ENCODE measurements around the gene ITGA3. TPM values are rescaled to one million over a fixed set of nuclear protein-coding genes. Genes with fewer than 3 reads are reported as not detected.

ITGA3 gene
- total and polyA plus RNA-seq, 8 donors: 16.8 to 61.2 (median 26.2) TPM

DNA sequence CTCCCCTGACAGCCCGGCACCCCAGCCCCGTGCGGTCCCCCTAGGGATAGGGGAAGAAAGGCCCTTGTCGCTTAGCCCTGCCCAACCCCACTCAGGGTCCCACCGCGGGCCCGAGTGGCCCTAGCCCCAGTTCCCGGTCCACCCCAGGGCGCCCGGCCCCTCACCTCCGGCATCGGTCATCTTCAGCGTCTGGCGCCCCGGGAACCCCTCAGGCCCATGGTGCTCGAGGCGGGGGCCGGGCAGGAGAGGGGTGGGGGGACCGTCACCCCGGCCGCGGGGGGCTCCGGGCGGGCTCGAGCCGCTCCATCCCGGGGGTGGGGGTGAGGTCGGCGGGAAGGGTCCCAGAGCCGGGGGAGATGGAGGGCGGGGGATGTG is 73.4 kb downstream of the ITGA3 start:
- intact Hi-C loops (cut with DNase I): no loop called here
- TF ChIP-seq, protein P1, sequence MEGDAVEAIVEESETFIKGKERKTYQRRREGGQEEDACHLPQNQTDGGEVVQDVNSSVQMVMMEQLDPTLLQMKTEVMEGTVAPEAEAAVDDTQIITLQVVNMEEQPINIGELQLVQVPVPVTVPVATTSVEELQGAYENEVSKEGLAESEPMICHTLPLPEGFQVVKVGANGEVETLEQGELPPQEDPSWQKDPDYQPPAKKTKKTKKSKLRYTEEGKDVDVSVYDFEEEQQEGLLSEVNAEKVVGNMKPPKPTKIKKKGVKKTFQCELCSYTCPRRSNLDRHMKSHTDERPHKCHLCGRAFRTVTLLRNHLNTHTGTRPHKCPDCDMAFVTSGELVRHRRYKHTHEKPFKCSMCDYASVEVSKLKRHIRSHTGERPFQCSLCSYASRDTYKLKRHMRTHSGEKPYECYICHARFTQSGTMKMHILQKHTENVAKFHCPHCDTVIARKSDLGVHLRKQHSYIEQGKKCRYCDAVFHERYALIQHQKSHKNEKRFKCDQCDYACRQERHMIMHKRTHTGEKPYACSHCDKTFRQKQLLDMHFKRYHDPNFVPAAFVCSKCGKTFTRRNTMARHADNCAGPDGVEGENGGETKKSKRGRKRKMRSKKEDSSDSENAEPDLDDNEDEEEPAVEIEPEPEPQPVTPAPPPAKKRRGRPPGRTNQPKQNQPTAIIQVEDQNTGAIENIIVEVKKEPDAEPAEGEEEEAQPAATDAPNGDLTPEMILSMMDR (IDR thresholded peaks at IDR 0.05): no peak
- WGBS, 2 donors: 2 to 3% methylated on average over 23 to 31 of the region's 31 CpGs
- peak overlapping the region in 2 of 4 donors; percentile 11 to 44 for H3K4me3 ChIP-seq
- no peak overlapping the region for H3K27ac ChIP-seq
- H3K36me3 ChIP-seq: no peaks in the 10 kb centered on the region
- FAIRE-seq: no peak
- DNase-seq: no peak
- no peaks in the 10 kb centered on the region for H3K9me3 ChIP-seq
- H3K27me3 ChIP-seq: peaks cover 0 to 8% (median 0%) of the 10 kb centered on the region in 4 donors
- peak in 3 of 4 donors; percentile 6 to 13 (median 8) for ATAC-seq
- peaks cover 0 to 3% (median 2%) of the 10 kb centered on the region in 3 donors for H3K4me1 ChIP-seq

DNA sequence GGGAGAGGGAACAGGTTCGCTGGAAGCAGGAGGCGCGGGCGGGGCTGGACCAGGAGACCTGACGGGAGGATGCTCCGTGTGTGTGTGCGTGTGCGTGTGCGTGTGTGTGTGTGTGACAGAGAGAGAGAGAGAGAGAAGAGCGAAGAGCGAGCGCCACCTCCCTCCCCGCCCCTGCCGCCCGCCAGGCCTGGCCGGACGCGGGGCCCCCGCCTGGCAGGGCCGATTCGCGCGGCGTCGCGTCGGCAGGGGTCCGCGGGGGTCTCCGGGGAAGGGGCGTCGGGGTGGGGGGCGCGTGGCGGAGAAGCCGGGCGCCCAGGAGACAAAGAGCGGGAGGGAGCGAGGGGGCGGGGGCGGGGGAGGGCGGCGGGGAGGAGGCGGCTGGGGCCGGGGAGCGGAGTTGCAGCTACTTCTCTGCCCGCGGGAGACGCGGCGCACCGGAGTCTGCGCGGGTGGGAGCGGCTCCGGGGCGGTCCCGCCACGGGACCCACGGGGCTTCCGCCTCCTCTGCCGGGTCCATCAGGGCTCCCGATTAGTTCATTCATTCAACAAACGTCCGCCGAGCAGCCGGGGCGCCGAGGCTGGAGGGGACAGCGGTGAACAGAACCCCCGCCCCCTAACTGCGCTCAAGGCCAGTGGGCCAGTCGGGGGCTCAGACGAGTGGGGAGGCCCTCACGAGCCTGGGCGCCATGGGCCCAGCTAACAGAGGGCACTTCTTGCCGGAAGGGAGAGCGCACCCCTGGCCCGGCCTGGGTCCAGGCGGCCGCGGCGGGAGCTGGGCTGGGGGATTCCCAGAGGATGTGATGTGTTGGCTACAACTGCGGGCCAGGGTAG is 74.0 kb downstream of the ITGA3 start, which contains the start of gene SAMD14:
Gene SAMD14, minus strand, starts transcription at position 433 of the 831 bp plus-strand sequence. CDS start 5,201 bp downstream, outside the sequence.
- no peaks in the 10 kb centered on the region for H3K9me3 ChIP-seq
- WGBS, 2 donors: 3 to 16% methylated on average over 32 to 83 of the region's 84 CpGs
- peaks cover 0 to 3% (median 2%) of the 10 kb centered on the region in 3 donors for H3K4me1 ChIP-seq
- H3K27ac ChIP-seq: no peak within 1 kb of the TSS
- TF ChIP-seq, protein P1 (IDR thresholded peaks at IDR 0.05): no peak
- peak in 1 of 6 donors; percentile 77 for DNase-seq
- peaks cover 0 to 3% (median 0%) of the 10 kb centered on the region in 3 donors for H3K36me3 ChIP-seq
- intact Hi-C loops (cut with DNase I): no loop called here
- FAIRE-seq: no peak
- H3K4me3 ChIP-seq: peak within 1 kb of the TSS in 2 of 4 donors; percentile 17 to 44
- peaks cover 0 to 8% (median 0%) of the 10 kb centered on the region in 4 donors for H3K27me3 ChIP-seq
- ATAC-seq: peak in 3 of 4 donors; percentile 36 to 55 (median 49)

DNA sequence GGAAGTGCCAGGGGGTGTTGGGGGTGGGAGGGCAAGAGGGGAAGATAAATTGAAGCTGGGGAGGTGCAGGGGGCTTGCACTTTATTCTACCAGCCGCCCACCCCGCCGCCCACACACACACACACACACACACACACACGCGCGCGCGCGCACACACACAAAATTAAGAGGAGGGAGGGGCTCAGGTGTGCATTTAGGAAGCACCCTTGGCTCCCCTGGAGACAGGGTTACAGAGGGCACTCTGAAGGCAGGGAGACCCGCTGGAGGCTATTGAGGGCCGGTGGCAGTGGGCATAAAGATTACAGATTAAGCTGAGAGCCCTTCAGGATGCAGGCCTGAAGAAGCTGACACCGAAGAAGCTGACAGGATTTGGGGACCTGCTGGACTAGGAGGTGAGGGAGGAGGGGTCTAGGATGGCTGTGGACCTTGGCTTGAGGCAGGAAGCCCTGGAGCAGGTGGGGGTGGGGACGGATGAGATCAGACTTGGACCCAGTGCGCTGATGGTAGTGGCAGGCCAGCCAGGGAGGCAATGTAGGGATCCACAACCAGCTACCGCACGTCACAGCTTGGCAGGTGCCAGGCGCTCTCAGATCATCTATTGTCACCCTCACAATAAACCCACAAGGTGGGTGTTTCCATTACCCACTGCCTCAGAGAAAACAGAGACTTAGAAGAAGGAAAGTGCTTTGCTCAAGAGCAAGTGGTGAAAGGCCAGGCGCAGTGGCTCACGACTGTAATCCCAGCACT is 74.8 kb downstream of the ITGA3 start:
- peaks cover 0 to 6% (median 3%) of the 10 kb centered on the region in 3 donors for H3K36me3 ChIP-seq
- FAIRE-seq: no peak
- peaks cover 0 to 3% (median 2%) of the 10 kb centered on the region in 3 donors for H3K4me1 ChIP-seq
- intact Hi-C loops (cut with DNase I): no loop called here
- no peaks in the 10 kb centered on the region for H3K9me3 ChIP-seq
- H3K4me3 ChIP-seq: no peak overlapping the region
- TF ChIP-seq, protein P1 (IDR thresholded peaks at IDR 0.05): no peak
- H3K27ac ChIP-seq: no peak overlapping the region
- H3K27me3 ChIP-seq: peaks cover 0 to 8% (median 0%) of the 10 kb centered on the region in 4 donors
- ATAC-seq: peak in 2 of 4 donors; percentile 9 to 11
- 58 to 75% methylated on average over 10 to 19 of the region's 19 CpGs for WGBS, 2 donors
- no peak for DNase-seq

DNA sequence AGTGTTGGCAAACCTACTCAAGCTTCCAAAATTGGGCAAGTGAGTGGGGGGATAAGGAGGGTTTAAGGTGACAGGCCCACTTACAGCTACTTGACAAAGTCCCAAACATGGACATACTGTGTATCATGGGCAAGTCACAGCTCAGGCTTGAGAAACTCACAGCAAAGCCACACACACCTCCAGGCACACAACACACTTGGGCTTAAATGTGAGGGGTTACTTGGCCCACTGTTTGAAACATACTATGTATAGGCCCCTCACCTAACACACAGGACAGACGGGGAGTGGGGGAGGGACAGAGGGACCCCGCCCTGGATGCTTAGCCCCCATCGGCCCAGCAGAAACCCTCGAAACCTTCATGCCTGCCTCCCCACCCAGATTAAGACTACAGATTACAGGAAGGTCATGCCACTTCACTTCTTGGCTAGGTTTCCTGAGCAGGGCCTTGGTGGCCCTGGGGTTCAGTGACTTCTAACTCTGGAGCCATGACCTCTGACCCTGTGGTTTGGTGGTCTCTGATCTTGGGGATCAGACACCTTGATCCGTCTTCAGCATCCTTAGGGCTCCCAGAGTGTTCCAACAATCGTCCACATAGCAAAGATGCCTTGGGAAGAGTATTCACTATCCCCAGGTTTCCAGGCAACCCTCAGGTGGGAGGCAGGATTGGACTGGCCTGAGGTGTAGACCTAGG is 76.3 kb downstream of the ITGA3 start:
- FAIRE-seq: no peak
- TF ChIP-seq, protein P1 (IDR thresholded peaks at IDR 0.05): no peak
- H3K4me3 ChIP-seq: no peak overlapping the region
- intact Hi-C loops (cut with DNase I): no loop called here
- H3K4me1 ChIP-seq: peaks cover 0 to 3% (median 2%) of the 10 kb centered on the region in 3 donors
- WGBS, 2 donors: 74 to 75% methylated on average over 6 of the region's 6 CpGs
- DNase-seq: no peak
- H3K27ac ChIP-seq: no peak overlapping the region
- ATAC-seq: no peak
- H3K9me3 ChIP-seq: no peaks in the 10 kb centered on the region
- peaks cover 0 to 8% (median 0%) of the 10 kb centered on the region in 4 donors for H3K27me3 ChIP-seq
- H3K36me3 ChIP-seq: peaks cover 0 to 8% (median 3%) of the 10 kb centered on the region in 3 donors

Measured in pancreas (tissue), 10 donors.